RWPE1 (cell line): Measurements from ENCODE around the gene MNT.

Experiments
- CTCF ChIA-PET: fragments of 350-600 bp; sonication (Branson Sonifier 250); formaldehyde crosslinking; extraction: SDS; loops from one replicate; lab custom pipeline; 2021; lab: Yijun Ruan, JAX
- POLR2A ChIA-PET: fragments of 400-600 bp; formaldehyde crosslinking; extraction: SDS; loops from one replicate; lab custom pipeline; 2020; ENCODE audit warnings: antibody characterized with exemption; ENCODE audit not compliant: low non-redundant PET; lab: Yijun Ruan, JAX
- DNase-seq: peaks from one replicate; pipeline ENCODE4 v3.0.0; 2012; ENCODE audit warnings: low spot score
- H3K27ac ChIP-seq: fragments of 450-650 bp; 2 replicates; pipeline ENCODE4 v1.5.1; 2017
- TF ChIP-seq, protein P1 (sequence below): fragments of 450-650 bp; conservative IDR thresholded peaks from 2 replicates; pipeline ENCODE4 v1.5.1; 2017; ENCODE audit warnings: low read depth, mild to moderate bottlenecking

Gene MNT

DNA sequence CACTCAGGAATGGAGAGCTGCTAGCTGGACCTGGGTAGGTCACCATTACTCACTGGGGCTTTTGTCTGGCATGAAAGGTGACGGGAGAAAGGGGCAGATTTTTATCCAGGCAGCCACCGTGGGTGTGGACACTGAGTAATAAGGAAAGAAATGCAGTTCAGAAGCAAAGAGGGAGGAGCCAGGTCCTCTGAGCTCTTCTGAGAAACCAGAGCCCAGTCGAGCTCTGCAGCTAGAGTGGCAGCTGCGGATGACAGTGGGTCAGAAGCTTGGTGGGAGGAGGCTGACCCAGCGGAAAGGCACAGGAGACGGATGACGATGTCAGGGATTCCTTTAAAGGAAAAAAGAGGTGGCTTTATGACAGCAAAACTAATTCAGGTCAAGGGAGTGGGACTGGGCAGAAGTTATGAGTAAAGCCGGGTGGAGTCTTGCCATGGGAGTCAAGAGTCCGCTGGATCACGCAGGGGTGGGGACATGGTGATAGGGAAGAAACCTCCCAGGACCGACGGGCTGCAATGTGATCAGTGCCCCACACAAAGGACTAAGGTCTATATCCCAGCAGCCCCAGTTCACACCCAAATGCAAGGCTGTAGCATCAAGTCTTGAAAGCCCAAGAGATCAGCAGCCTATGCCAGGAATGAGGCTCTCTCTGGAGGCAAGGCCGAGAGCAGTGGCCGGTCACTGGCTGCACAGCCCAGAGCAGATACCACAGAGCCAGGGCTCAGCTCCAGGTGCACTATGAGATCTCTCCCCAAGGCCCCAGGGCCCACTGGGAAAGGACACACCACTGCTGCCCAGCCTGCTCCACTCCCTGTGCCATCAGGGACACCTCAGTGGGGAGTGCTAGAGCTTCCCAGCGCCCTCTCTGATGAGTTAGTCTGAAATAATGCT is 6.3 kb upstream of the MNT start:
- TF ChIP-seq, protein P1, sequence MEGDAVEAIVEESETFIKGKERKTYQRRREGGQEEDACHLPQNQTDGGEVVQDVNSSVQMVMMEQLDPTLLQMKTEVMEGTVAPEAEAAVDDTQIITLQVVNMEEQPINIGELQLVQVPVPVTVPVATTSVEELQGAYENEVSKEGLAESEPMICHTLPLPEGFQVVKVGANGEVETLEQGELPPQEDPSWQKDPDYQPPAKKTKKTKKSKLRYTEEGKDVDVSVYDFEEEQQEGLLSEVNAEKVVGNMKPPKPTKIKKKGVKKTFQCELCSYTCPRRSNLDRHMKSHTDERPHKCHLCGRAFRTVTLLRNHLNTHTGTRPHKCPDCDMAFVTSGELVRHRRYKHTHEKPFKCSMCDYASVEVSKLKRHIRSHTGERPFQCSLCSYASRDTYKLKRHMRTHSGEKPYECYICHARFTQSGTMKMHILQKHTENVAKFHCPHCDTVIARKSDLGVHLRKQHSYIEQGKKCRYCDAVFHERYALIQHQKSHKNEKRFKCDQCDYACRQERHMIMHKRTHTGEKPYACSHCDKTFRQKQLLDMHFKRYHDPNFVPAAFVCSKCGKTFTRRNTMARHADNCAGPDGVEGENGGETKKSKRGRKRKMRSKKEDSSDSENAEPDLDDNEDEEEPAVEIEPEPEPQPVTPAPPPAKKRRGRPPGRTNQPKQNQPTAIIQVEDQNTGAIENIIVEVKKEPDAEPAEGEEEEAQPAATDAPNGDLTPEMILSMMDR, result no peak
- peak overlapping the region; percentile 99 for H3K27ac ChIP-seq
- peak; percentile 67 for DNase-seq
- ChIA-PET POLR2A (interaction anchor here (1.6 kb wide), 1 partner anchor 15 kb away, joined by 4 read pairs; no protein-coding TSS in a partner anchor), CTCF (interaction anchor here (1.0 to 2.2 kb wide), 3 partner anchors 9 to 24 kb away, joined by 5 to 21 read pairs (median 5); no protein-coding TSS in a partner anchor)

DNA sequence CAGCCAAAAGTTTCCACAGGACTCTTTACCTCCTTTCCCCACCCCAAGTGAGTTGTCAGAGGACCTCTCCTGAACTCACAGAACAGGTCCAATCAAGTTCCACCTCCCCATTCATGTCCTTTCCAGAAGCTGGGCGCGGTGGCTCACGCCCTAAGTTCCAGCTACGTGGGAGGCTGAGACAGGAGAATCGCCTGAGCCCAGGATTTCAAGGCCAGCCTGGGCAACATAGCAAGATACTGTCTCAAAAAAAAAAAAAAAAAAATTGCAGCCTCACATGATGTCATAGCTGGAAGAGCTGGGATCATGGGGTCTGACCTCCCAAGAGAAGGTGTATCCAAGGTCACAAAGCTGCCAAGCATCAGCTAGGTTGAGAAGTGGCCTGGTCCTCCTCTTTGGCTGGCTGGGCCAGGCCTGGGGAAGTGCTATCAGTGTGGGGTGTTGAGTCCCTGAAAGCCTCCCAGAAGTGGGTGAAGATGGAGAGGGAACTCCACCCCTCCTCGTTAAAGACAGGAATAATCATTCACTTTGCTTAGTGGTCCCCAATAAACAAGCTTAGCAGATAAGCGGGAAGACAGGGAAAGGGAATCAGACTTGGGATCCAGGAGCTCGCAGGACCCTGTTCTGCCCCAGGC is 5.5 kb upstream of the MNT start:
- ChIA-PET POLR2A (interaction anchor here (1.6 kb wide), 1 partner anchor 14 kb away, joined by 4 read pairs; no protein-coding TSS in a partner anchor), CTCF (interaction anchor here (1.5 to 2.2 kb wide), 2 partner anchors 9 to 23 kb away, joined by 5 to 21 read pairs; no protein-coding TSS in a partner anchor)
- TF ChIP-seq, protein P1, result no peak
- H3K27ac ChIP-seq, result peak overlapping the region; percentile 99
- no peak for DNase-seq

DNA sequence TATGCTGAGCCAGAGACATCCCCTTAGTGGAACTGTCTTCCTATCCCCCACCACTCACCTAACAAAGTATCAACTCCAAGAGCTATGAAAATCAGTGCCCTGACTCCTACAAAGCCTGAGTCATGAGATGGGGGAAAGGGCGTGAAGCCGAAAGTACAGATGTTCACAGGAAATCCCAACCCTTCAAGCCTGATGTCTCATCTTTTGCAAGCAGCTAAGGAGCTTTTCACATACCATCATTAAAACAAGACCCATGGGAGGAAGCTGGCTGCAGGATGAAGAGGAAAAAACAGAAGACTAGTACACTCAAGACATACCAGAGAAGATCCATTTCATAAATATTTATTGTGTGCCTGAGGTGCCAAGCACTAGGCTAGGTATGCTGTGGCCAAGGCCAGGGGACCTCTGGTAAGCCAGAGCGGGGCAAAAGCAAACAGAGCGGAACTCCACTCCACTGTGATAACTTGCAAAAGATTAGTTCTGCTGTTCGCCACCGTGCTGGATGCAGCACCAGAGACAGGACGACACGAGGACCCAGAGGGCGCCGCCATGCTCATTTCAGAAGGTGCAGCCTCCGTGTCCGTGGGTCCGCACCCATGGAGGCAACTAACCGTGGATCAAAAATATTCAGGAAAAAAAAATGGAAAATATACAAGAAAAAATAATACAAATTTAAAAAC is 4.5 kb upstream of the MNT start:
- TF ChIP-seq, protein P1, result no peak
- peak; percentile 65 for DNase-seq
- ChIA-PET POLR2A (no interaction called here), CTCF (interaction anchor here (0.6 to 1.5 kb wide), 3 partner anchors 10 to 23 kb away, joined by 3 to 5 read pairs (median 3); no protein-coding TSS in a partner anchor)
- H3K27ac ChIP-seq, result peak overlapping the region; percentile 99

DNA sequence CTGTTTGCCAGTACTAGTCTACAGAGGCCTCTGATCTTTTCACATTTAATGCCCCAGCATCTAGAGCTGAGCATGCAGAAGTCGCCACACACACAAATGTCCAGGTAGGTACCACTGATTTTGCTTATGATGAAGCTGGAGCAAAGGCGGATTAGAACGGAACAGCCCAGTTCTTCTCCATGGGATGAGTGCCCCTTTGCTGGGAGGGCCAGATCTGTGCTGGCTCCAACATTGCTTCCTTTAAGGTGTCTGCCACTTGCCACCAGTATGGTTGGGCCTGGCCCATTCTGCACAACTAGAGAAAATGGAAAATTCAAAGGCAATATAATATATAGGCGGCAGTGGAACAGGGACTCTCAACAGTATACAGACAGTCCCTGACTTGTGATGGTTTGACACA is 2.2 kb upstream of the MNT start:
- H3K27ac ChIP-seq, result peak overlapping the region; percentile 99
- TF ChIP-seq, protein P1, result no peak
- CTCF ChIA-PET, result interaction anchor here (0.6 to 2.3 kb wide), 2 partner anchors 20 to 33 kb away, joined by 4 to 7 read pairs; no protein-coding TSS in a partner anchor
- POLR2A ChIA-PET, result no interaction called here
- no peak for DNase-seq

DNA sequence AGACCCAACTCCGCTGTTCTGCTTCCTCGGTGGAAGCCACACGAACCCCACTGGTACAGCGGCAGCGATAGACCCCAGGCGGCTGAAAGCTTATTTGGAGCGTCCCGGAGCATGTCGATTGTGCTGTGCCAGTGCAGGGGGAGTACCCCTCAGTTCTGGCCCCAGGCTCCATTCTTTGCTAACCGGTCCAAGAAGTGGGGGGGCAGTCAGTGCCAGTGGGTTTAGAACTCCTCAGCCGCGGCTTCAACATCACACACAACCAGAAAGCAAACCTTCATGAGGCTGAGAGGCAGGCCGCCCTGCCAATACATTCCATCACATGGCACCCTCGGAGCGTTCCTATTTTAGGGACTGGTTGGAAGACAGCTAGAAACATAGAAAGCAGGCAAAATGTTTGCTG is 1.7 kb upstream of the MNT start:
- H3K27ac ChIP-seq, result peak overlapping the region; percentile 99
- CTCF ChIA-PET, result interaction anchor here (0.8 to 2.3 kb wide), 2 partner anchors 20 to 21 kb away, joined by 3 to 7 read pairs; no protein-coding TSS in a partner anchor
- POLR2A ChIA-PET, result no interaction called here
- DNase-seq, result no peak
- TF ChIP-seq, protein P1, result no peak
